Measurements from ENCODE around the gene PARP3.

DNA sequence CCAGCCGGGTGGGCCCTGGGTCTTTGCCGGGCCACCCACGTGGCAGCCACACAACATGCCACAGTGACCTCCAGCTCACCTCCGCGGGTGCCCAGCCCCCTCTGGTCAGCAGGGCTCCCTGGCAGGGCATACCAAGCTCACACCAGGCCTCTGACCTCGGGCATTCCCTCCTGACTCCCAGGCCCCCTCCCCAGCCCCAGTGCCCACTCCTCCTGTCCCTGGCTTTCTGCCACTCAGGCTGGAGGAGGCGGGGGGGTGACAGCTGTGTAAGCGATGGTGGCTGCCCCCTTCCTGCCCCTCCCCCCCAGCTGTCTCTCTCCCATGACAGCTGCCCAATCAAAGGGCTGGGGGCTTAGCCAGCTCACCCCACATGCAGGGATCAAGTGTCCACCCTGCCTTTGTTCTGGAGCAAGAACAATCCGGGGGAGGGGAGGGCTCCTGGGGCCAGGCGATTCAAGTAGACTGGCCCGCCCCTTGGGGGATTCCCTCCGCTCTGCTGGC is 21.8 kb downstream of the PARP3 start:
- no peak for TF ChIP-seq POLR2A (IDR thresholded peaks at IDR 0.05)
- TF ChIP-seq, protein P1, sequence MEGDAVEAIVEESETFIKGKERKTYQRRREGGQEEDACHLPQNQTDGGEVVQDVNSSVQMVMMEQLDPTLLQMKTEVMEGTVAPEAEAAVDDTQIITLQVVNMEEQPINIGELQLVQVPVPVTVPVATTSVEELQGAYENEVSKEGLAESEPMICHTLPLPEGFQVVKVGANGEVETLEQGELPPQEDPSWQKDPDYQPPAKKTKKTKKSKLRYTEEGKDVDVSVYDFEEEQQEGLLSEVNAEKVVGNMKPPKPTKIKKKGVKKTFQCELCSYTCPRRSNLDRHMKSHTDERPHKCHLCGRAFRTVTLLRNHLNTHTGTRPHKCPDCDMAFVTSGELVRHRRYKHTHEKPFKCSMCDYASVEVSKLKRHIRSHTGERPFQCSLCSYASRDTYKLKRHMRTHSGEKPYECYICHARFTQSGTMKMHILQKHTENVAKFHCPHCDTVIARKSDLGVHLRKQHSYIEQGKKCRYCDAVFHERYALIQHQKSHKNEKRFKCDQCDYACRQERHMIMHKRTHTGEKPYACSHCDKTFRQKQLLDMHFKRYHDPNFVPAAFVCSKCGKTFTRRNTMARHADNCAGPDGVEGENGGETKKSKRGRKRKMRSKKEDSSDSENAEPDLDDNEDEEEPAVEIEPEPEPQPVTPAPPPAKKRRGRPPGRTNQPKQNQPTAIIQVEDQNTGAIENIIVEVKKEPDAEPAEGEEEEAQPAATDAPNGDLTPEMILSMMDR (IDR thresholded peaks at IDR 0.05) = no peak
